ENCODE measurements around the gene LRMDA. TPM values are rescaled to one million over a fixed set of nuclear protein-coding genes. Genes with fewer than 3 reads are reported as not detected.
A peak's percentile ranks its signal among the peaks of the same experiment; 100 is the strongest.

LRMDA gene
- total and polyA plus RNA-seq, 2 donors from 2014 or later = 23.2 to 48.6 TPM

DNA sequence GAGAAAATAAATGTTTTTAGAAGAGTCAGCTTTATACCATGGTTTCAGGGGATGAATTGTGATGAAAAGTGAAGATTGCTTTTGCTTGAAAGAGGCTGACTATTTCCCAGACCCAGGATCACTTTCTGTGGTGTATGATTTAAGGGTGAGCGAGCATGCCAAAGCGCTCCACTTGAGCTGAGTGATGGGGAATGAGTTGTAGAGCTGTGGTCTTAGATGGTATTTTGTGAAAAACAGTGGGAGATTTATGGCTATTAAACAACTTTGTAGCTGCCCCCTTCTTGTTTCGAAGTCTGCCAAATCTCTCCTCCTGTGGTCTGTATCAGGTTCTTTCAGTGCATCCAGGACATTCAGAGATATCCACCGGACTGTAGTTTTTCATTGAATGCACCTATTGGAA lies 888.2 kb downstream of the LRMDA start:
- Histone ChIP-seq H3K27me3 (ENCODE audit: control insufficient read depth, insufficient read depth, low read length) (no peaks in the 10 kb centered on the region), H3K9me3 (ENCODE audit: control insufficient read depth in 2 of 3, insufficient read depth in 1 of 3, low read length in 3 of 3) (no peaks in the 10 kb centered on the region), H3K36me3 (ENCODE audit: control insufficient read depth in 2 of 3, insufficient read depth in 3 of 3, low read length in 3 of 3) (no peaks in the 10 kb centered on the region), H3K9ac (ENCODE audit: low read length in 3 of 3) (no peak overlapping the region), H3K4me3 (ENCODE audit: low read length in 3 of 3) (no peak overlapping the region), H3K27ac (ENCODE audit: low read depth in 2 of 2, low read length in 2 of 2) (no peak overlapping the region), H3K4me1 (ENCODE audit: control insufficient read depth in 2 of 3, insufficient read depth in 2 of 3, low read depth in 1 of 3, low read length in 3 of 3) (no peaks in the 10 kb centered on the region)
- intact Hi-C loops (cut with DNase I) = no loop called here
- DNase-seq = peak in 2 of 5 donors; percentile 54 to 57
- FAIRE-seq = no peak
- TF ChIP-seq, protein P1, sequence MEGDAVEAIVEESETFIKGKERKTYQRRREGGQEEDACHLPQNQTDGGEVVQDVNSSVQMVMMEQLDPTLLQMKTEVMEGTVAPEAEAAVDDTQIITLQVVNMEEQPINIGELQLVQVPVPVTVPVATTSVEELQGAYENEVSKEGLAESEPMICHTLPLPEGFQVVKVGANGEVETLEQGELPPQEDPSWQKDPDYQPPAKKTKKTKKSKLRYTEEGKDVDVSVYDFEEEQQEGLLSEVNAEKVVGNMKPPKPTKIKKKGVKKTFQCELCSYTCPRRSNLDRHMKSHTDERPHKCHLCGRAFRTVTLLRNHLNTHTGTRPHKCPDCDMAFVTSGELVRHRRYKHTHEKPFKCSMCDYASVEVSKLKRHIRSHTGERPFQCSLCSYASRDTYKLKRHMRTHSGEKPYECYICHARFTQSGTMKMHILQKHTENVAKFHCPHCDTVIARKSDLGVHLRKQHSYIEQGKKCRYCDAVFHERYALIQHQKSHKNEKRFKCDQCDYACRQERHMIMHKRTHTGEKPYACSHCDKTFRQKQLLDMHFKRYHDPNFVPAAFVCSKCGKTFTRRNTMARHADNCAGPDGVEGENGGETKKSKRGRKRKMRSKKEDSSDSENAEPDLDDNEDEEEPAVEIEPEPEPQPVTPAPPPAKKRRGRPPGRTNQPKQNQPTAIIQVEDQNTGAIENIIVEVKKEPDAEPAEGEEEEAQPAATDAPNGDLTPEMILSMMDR (IDR thresholded peaks at IDR 0.05; ENCODE audit: borderline replicate concordance, extremely low read depth, insufficient read depth) = no peak

DNA sequence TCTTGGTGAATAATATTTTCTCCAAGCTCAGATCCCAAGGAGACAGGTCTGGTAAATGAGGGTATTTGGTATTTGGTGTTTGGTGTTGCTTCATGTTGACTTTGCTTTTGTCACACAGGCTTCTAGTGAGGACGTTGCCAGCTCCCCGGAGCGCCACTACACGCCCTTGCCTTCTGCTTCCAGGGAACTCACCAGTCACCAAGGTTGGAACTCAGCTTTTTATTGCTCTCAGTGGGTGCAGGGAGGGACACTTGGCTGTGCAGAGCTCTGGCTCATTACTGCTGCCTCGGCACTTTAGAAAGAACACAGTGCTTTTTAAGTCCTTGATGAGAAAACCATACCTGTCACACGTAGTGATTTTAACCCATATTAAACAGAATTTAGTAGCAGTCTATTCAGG lies 892.9 kb downstream of the LRMDA start:
- TF ChIP-seq, protein P1 (IDR thresholded peaks at IDR 0.05; ENCODE audit: borderline replicate concordance, extremely low read depth, insufficient read depth) = no peak
- Histone ChIP-seq H3K9me3 (ENCODE audit: control insufficient read depth in 2 of 3, insufficient read depth in 1 of 3, low read length in 3 of 3) (no peaks in the 10 kb centered on the region), H3K4me1 (ENCODE audit: control insufficient read depth in 2 of 3, insufficient read depth in 2 of 3, low read depth in 1 of 3, low read length in 3 of 3) (no peaks in the 10 kb centered on the region), H3K27ac (ENCODE audit: low read depth in 2 of 2, low read length in 2 of 2) (no peak overlapping the region), H3K4me3 (ENCODE audit: low read length in 3 of 3) (no peak overlapping the region), H3K36me3 (ENCODE audit: control insufficient read depth in 2 of 3, insufficient read depth in 3 of 3, low read length in 3 of 3) (no peaks in the 10 kb centered on the region), H3K27me3 (ENCODE audit: control insufficient read depth, insufficient read depth, low read length) (no peaks in the 10 kb centered on the region), H3K9ac (ENCODE audit: low read length in 3 of 3) (no peak overlapping the region)
- DNase-seq (peak in 1 of 5 donors; percentile 25), FAIRE-seq (no peak)
- intact Hi-C loops (cut with DNase I) = no loop called here

DNA sequence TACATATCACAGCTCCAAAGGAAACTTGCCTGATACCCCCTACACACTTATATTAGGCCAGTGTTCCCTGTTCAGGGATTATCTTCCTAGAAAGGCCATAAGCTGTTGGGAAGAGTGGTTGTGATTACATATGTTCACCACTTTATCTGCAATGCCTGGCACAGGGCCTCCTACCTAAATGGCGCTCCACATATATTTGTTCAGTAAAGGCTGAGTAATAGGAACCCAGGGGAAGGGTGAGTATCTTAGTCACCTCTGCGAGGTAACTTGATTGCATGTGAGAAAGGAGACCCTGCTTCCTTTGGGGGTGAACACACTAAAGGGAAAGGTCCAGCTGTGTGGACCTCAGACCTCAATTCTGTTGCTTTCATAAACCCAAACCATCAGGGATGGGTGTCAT lies 896.0 kb downstream of the LRMDA start:
- Histone ChIP-seq H3K9me3 (ENCODE audit: control insufficient read depth in 2 of 3, insufficient read depth in 1 of 3, low read length in 3 of 3) (no peaks in the 10 kb centered on the region), H3K27me3 (ENCODE audit: control insufficient read depth, insufficient read depth, low read length) (no peaks in the 10 kb centered on the region), H3K27ac (ENCODE audit: low read depth in 2 of 2, low read length in 2 of 2) (no peak overlapping the region), H3K4me3 (ENCODE audit: low read length in 3 of 3) (no peak overlapping the region), H3K9ac (ENCODE audit: low read length in 3 of 3) (no peak overlapping the region), H3K36me3 (ENCODE audit: control insufficient read depth in 2 of 3, insufficient read depth in 3 of 3, low read length in 3 of 3) (no peaks in the 10 kb centered on the region), H3K4me1 (ENCODE audit: control insufficient read depth in 2 of 3, insufficient read depth in 2 of 3, low read depth in 1 of 3, low read length in 3 of 3) (no peaks in the 10 kb centered on the region)
- TF ChIP-seq, protein P1 (IDR thresholded peaks at IDR 0.05; ENCODE audit: borderline replicate concordance, extremely low read depth, insufficient read depth) = no peak
- intact Hi-C loops (cut with DNase I) = no loop called here
- FAIRE-seq = no peak
- DNase-seq = no peak

DNA sequence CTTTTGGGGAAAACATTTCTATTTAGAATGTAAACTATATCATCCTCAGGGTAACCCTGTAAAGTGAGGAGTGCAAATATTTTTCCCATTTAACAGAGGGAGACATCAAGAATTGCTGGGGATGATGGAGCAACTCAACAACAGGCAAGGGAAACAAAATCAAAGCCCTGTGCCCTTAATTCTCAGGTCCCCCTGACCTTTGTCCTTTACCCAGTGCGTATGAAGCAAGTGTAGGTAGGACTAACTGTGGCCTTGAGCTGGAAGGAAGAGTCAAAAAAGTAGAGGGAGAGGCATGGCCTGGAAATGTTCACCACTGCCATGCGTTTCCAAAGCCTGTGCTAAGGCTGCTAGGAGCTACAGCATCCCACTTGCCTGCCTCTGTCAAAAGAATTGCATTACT lies 896.9 kb downstream of the LRMDA start:
- DNase-seq (no peak), FAIRE-seq (no peak)
- intact Hi-C loops (cut with DNase I) = no loop called here
- Histone ChIP-seq H3K9me3 (ENCODE audit: control insufficient read depth in 2 of 3, insufficient read depth in 1 of 3, low read length in 3 of 3) (no peaks in the 10 kb centered on the region), H3K27me3 (ENCODE audit: control insufficient read depth, insufficient read depth, low read length) (no peaks in the 10 kb centered on the region), H3K4me3 (ENCODE audit: low read length in 3 of 3) (no peak overlapping the region), H3K36me3 (ENCODE audit: control insufficient read depth in 2 of 3, insufficient read depth in 3 of 3, low read length in 3 of 3) (no peaks in the 10 kb centered on the region), H3K9ac (ENCODE audit: low read length in 3 of 3) (no peak overlapping the region), H3K27ac (ENCODE audit: low read depth in 2 of 2, low read length in 2 of 2) (no peak overlapping the region), H3K4me1 (ENCODE audit: control insufficient read depth in 2 of 3, insufficient read depth in 2 of 3, low read depth in 1 of 3, low read length in 3 of 3) (no peaks in the 10 kb centered on the region)
- TF ChIP-seq, protein P1 (IDR thresholded peaks at IDR 0.05; ENCODE audit: borderline replicate concordance, extremely low read depth, insufficient read depth) = no peak
